Glutamatergic neuron (in vitro differentiated cells): ENCODE data around the gene COL28A1. TPM values are rescaled to one million over a fixed set of nuclear protein-coding genes. Genes with fewer than 3 reads are reported as not detected.
A peak's percentile ranks its signal among the peaks of the same experiment; 100 is the strongest.

Experiments
- DNase-seq: peaks from one replicate; pipeline ENCODE4 v3.0.0; 2022
- H3K27ac Mint-ChIP-seq: one replicate; pipeline ENCODE4 v1.8.0; 2020; ENCODE audit warnings: mild to moderate bottlenecking, mixed read lengths, inconsistent platforms; ENCODE audit not compliant: unreplicated experiment
- H3K27me3 Mint-ChIP-seq: one replicate; pipeline ENCODE4 v1.8.0; 2020; ENCODE audit warnings: mild to moderate bottlenecking, moderate library complexity, mixed read lengths, inconsistent platforms; ENCODE audit not compliant: unreplicated experiment
- H3K36me3 Mint-ChIP-seq: one replicate; pipeline ENCODE4 v1.8.0; 2020; ENCODE audit warnings: mild to moderate bottlenecking, mixed read lengths, inconsistent platforms; ENCODE audit not compliant: unreplicated experiment
- H3K4me1 Mint-ChIP-seq: one replicate; pipeline ENCODE4 v1.8.0; 2020; ENCODE audit warnings: mild to moderate bottlenecking, low read depth, mixed read lengths, inconsistent platforms; ENCODE audit not compliant: unreplicated experiment
- H3K4me3 Mint-ChIP-seq: one replicate; pipeline ENCODE4 v1.8.0; 2020; ENCODE audit warnings: mild to moderate bottlenecking, mixed read lengths, inconsistent platforms; ENCODE audit not compliant: unreplicated experiment
- H3K9me3 Mint-ChIP-seq: one replicate; pipeline ENCODE4 v1.8.0; 2020; ENCODE audit warnings: mild to moderate bottlenecking, moderate library complexity, mixed read lengths, inconsistent platforms; ENCODE audit not compliant: unreplicated experiment
- CTCF ChIP-seq: fragments of 200-600 bp; sonication (generic); IDR thresholded peaks from one replicate; pipeline ENCODE4 v1.5.0; 2021; ENCODE audit not compliant: partially characterized antibody, unreplicated experiment
- total RNA-seq: library from RNA; stranded (reverse); fragmentation: NEBNext Ultra II Directional; extraction: Animal tissue kit (Norgen Biotek cat#: 25700); gene quantifications from one replicate; pipeline ENCODE4 v1.2.1, GENCODE V29; 2021; ENCODE audit not compliant: unreplicated experiment

COL28A1 gene
- total RNA-seq, 1 donor from 2014 or later, result 0.39 TPM

GRCh38 chr7:7569615-7570014 is 33.9 kb upstream of the COL28A1 start:
- Mint-ChIP-seq H3K27me3 (no peaks in the 10 kb centered on the region), H3K27ac (no peak overlapping the region), H3K9me3 (peaks cover 7% of the 10 kb centered on the region), H3K4me1 (peaks cover 11% of the 10 kb centered on the region), H3K4me3 (peak overlapping the region; percentile 93), H3K36me3 (peaks cover 12% of the 10 kb centered on the region)
- no peak for TF ChIP-seq CTCF
- no peak for DNase-seq

GRCh38 chr7:7569081-7569527 is 33.4 kb upstream of the COL28A1 start:
- H3K27me3 Mint-ChIP-seq, result no peaks in the 10 kb centered on the region

GRCh38 chr7:7568553-7568952 is 32.9 kb upstream of the COL28A1 start:
- H3K9me3 Mint-ChIP-seq, result peaks cover 5% of the 10 kb centered on the region
- peaks cover 11% of the 10 kb centered on the region for H3K4me1 Mint-ChIP-seq
- H3K27me3 Mint-ChIP-seq, result no peaks in the 10 kb centered on the region
- DNase-seq, result no peak
- peaks cover 12% of the 10 kb centered on the region for H3K36me3 Mint-ChIP-seq
- TF ChIP-seq CTCF, result no peak
- no peak overlapping the region for H3K27ac Mint-ChIP-seq
- peak overlapping the region; percentile 93 for H3K4me3 Mint-ChIP-seq

More at GRCh38 chr7:7569081-7569527, 33.4 kb upstream of the COL28A1 start:
- peak overlapping the region; percentile 7 for H3K27ac Mint-ChIP-seq
- peak overlapping the region; percentile 93 for H3K4me3 Mint-ChIP-seq
- H3K36me3 Mint-ChIP-seq, result peaks cover 12% of the 10 kb centered on the region
- H3K9me3 Mint-ChIP-seq, result peaks cover 5% of the 10 kb centered on the region
- TF ChIP-seq CTCF, result no peak
- no peak for DNase-seq
- peaks cover 11% of the 10 kb centered on the region for H3K4me1 Mint-ChIP-seq

- H3K4me1 Mint-ChIP-seq, result peaks cover 11% of the 10 kb centered on the region
- DNase-seq, result no peak
- H3K27me3 Mint-ChIP-seq, result no peaks in the 10 kb centered on the region
- H3K9me3 Mint-ChIP-seq, result peaks cover 5% of the 10 kb centered on the region
- H3K27ac Mint-ChIP-seq, result no peak overlapping the region
- TF ChIP-seq CTCF, result no peak
- H3K4me3 Mint-ChIP-seq, result peak overlapping the region; percentile 93
- H3K36me3 Mint-ChIP-seq, result peaks cover 12% of the 10 kb centered on the region
Measured at GRCh38 chr7:7567898-7568531, 32.3 kb upstream of the COL28A1 start.
